HL-60 (cell line): Measurements from ENCODE around the gene RFFL.

ENCODE experiments used
- DNase-seq, 2 experiments: peaks; one replicate each; pipeline ENCODE4 v3.0.0-alpha.2; 2010 to 2020; ENCODE audit warnings: low read depth in 1 of 2, low spot score in 1 of 2
- H3K27ac ChIP-seq: fragments of 250-450 bp; sonication (Bioruptor Pico); replicated peaks from 2 replicates; pipeline ENCODE4 v1.5.1; 2020; ENCODE audit warnings: mild to moderate bottlenecking, moderate library complexity
- H3K27me3 ChIP-seq: fragments of 250-450 bp; sonication (Bioruptor Pico); 2 replicates; pipeline ENCODE4 v1.5.1; 2021; ENCODE audit warnings: mild to moderate bottlenecking, moderate library complexity; ENCODE audit not compliant: insufficient read depth, poor library complexity, severe bottlenecking
- H3K4me3 ChIP-seq: replicated peaks from 2 replicates; pipeline ENCODE4 v1.5.1; 2011; ENCODE audit warnings: mild to moderate bottlenecking, control low read depth, low read length; ENCODE audit not compliant: insufficient read depth
- GABPA ChIP-seq: IDR thresholded peaks from 2 replicates; pipeline ENCODE4 v1.6.1; 2012; ENCODE audit warnings: low read depth
- POLR2AphosphoS5 ChIP-seq: IDR thresholded peaks from 2 replicates; pipeline ENCODE4 v1.6.1; 2012; ENCODE audit warnings: low read depth
- REST ChIP-seq: IDR thresholded peaks from 2 replicates; pipeline ENCODE4 v1.6.1; 2012; ENCODE audit warnings: low read depth; ENCODE audit not compliant: insufficient replicate concordance
- SPI1 ChIP-seq: IDR thresholded peaks from 2 replicates; pipeline ENCODE4 v1.6.1; 2012; ENCODE audit warnings: low read depth, mild to moderate bottlenecking, borderline replicate concordance
- TF ChIP-seq, protein P1 (sequence below): IDR thresholded peaks from one replicate; pipeline ENCODE4 v1.5.1; 2011; ENCODE audit warnings: low read length, control low read depth, inconsistent platforms; ENCODE audit not compliant: insufficient read depth

The RFFL gene

DNA sequence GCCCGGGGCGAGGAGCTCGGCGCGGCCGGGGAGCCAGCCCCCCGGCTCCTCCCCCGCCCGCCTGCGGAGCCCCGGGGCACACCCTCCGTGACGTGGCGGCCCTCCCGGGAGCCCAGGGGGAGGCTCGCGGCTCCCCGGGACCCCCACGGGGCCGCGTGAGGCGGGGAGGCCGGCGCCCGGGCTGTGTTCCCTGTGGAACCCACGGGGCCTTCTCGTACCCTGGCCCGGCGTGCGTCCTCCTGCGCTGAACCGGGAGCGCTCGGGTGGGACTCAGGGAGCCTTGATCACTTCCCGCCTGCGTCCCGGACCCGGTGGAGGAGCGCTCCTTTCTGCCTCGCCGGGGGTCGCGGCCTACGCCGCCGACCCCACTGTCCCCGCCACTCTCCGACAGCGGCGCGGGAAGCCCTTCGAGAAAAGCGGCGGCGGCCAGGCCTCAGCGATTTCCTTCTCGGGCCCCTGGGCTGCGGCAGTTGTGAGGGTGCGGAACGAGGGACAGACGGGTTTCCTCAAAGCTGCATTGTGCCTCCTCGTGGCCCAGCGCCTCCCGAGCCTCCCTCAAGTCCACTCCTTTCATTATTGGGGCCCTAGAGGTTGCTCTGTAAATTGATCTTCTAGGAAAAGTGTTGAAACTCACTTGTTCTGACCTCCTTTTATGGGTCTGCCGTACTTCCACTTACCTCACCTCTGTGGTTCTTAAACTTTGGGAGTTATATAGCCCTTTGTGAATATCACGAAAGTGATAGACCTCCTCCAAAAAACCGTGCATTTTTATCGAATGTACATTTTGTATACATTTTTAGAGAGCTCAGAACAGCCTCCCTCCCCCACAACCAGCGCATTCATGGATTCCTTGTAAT, 82.6 kb downstream of the RFFL start:
- Histone ChIP-seq H3K27ac (peak overlapping the region; percentile 97), H3K27me3 (no peaks in the 10 kb centered on the region), H3K4me3 (peak overlapping the region; percentile 59)
- TF ChIP-seq REST (no peak), POLR2AphosphoS5 (peak; percentile 64; the same call in 1 of the 2 replicates), SPI1 (no peak)
- TF ChIP-seq, protein P1, sequence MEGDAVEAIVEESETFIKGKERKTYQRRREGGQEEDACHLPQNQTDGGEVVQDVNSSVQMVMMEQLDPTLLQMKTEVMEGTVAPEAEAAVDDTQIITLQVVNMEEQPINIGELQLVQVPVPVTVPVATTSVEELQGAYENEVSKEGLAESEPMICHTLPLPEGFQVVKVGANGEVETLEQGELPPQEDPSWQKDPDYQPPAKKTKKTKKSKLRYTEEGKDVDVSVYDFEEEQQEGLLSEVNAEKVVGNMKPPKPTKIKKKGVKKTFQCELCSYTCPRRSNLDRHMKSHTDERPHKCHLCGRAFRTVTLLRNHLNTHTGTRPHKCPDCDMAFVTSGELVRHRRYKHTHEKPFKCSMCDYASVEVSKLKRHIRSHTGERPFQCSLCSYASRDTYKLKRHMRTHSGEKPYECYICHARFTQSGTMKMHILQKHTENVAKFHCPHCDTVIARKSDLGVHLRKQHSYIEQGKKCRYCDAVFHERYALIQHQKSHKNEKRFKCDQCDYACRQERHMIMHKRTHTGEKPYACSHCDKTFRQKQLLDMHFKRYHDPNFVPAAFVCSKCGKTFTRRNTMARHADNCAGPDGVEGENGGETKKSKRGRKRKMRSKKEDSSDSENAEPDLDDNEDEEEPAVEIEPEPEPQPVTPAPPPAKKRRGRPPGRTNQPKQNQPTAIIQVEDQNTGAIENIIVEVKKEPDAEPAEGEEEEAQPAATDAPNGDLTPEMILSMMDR: peak; percentile 18
- peak; percentile 82 to 86 for DNase-seq

GRCh38 chr17:34980353-34980680, 83.2 kb downstream of the RFFL start, which contains the start of gene LIG3:
LIG3 (plus strand) TSS chr17:34980512; CDS start chr17:34983006, 2,494 bp downstream.
- TF ChIP-seq SPI1 (no peak), POLR2AphosphoS5 (peak; percentile 71)
- Histone ChIP-seq H3K4me3 (peak within 1 kb of the TSS; percentile 59), H3K27me3 (no peaks in the 10 kb centered on the region), H3K27ac (peak within 1 kb of the TSS; percentile 97)
- peak; percentile 85 to 95 for DNase-seq

DNA sequence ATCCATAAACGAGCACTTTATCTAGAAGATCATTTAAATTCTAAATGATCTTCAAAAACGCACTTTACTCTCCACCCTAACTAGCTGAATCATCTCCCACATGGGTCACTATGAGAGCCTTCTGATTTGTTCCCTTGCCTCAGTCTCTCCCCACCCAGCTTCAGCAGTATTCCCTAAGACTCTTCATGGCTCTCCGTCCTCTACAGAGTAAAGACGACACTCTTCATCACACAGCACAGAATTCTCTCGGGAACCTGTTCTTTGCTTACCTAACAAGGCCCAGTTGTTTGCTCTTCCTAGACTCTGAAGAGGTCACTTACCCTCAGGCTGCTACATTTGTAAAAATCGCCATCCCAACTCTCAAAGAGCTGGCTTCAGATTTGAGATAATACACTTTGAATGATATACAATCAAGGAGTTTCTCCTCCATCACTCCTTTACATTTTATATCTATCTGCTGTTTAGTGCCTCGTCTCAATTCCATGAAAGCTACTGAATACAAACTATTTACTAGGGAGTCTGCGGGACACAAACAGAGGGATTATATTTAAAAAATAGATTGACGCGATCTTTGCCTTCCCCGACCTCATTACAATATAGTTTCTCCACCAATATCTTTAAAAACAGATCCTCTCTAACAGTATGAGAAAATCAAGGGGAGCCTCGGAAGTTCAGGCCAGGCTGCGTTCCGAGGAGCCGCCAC, 83.7 kb downstream of the RFFL start:
- Histone ChIP-seq H3K27ac (peak overlapping the region; percentile 97), H3K4me3 (peak overlapping the region; percentile 39), H3K27me3 (no peaks in the 10 kb centered on the region)
- TF ChIP-seq SPI1: no peak
- no peak for TF ChIP-seq POLR2AphosphoS5
- TF ChIP-seq REST: no peak
- TF ChIP-seq, protein P1: no peak
- TF ChIP-seq GABPA: no peak
- no peak for DNase-seq

DNA sequence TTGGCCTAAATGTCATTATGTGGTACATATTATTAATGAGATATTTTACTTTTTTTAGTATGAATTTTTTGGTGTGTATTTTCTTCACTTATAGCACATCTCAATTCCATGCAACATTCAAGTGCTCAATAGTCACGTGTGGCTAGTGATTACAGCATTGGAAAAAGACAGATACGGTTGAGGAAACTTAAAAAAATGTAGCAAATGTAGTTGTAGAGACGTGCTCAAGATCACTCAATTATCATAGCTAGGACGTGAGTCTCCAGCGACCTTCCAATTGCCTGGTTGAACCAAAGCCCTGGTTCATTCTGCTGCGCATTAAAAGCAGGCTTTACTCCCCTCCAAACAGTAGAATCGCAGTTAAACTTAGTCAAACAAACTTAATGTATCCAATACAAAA, 84.4 kb downstream of the RFFL start:
- Histone ChIP-seq H3K27me3 (no peaks in the 10 kb centered on the region), H3K4me3 (no peak overlapping the region)

More for the DNA sequence above, 84.4 kb downstream of the RFFL start:
- no peak for TF ChIP-seq GABPA
- no peak for TF ChIP-seq SPI1
- no peak for TF ChIP-seq REST
- TF ChIP-seq POLR2AphosphoS5: no peak
- TF ChIP-seq, protein P1: no peak
- peak overlapping the region; percentile 97; the same call in 1 of the 2 replicates for H3K27ac ChIP-seq
- no peak for DNase-seq
